HT-29 (cell line): ENCODE measurements around the gene PDZK1IP1. TPM values are rescaled to one million over a fixed set of nuclear protein-coding genes. Genes with fewer than 3 reads are reported as not detected.
A peak's percentile ranks its signal among the peaks of the same experiment; 100 is the strongest.

ENCODE experiments used
- DNase-seq: peaks from one replicate; pipeline ENCODE4 v3.0.0-alpha.2; 2015; ENCODE audit warnings: low spot score
- total RNA-seq: library from RNA; depleted of rRNA; stranded (reverse); fragments of >200 nt; shearing (Covaris generic); gene quantifications from 2 replicates; pipeline ENCODE4 v1.2.3, GENCODE V29; 2014; rRNA removed

The PDZK1IP1 gene, protein sequence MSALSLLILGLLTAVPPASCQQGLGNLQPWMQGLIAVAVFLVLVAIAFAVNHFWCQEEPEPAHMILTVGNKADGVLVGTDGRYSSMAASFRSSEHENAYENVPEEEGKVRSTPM
- 32.9 and 38.0 TPM in 2 replicates for total RNA-seq

DNA sequence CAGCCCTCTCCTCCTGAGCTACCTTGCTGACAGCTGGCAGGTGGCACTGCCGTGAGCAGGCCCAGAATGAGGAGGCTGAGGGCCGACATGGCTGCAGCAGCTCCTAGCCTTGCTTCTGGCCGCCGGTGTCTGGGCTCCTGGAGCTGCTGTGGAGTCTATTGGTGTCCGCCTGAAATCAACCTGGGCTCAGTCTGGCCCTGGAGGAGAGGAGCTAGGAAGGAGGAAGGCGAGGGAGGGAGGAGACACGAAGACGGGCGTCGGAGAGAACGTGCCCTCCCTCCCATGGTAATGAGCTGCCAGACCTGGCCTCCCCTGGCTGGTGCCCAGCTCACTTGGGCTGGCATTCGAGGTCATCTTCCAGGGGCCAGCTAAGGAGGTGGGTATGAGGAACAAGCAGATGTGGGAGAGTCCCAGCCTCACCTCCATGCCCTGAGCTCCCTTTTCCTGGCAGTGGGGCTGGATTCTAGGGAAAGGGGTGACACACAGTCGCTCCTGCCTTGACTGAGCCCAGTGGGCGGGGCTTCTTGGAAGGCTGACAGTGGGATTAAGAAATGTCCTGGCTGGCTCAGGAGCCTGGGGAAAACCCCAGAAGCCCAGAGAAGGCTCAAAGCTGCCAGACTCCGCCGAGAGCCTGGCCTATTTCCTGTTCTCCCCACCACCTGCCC is at the start of gene PDZK1IP1:
Gene PDZK1IP1, minus strand, starts transcription at position 193 of the 665 bp plus-strand sequence. Its CDS starts 104 bp downstream, at position 89.
- peak; percentile 84 for DNase-seq

DNA sequence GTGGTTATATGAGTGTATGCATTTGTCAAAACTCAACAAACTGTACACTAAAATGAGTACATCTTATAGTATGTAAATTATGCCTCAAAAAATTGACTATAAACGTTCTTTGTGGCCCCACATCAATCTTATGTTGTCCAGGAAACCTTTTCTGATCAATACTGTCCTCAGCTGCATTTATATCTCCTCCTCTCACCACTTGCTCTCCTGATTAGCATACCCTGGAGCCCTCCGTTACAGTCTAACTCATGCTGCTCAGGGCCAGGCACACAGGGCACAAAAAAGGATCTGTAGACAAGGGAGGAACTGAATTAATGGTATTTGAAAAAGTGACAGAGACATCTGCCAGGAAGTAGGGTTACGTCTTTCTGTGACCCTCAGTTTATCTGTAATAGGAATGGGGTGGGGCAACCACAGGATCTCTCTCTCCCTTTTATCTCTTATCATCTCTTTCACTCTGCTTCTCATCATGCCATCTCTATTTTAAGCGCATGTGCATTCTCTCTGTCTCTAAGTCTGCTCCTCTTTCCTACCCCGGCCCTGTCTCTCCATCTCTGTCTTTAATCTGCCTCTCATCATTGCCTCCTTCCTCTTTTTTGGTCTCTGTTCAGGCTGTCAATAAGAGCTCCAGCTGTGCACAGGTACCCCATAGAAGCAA is 49.2 kb upstream of the PDZK1IP1 start:
- no peak for DNase-seq

DNA sequence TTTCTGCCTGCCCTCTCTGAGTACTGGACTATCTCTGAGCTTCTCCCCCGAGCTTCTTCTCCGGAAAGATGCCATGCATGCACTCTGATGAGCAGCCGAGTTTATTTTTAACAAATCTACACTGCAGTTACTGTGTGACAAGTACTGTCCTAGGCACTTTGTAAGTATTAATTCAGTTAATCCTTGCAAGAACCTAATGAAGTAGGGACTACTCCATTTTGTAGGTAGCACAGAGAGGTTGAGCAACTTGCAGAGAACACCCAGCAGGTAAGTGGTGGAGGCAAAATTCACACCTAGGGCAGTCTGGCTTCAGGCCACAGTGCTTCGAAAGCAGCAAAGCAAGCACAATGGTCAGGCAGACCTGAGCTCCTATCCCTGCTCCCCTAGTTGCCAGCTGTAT is 46.0 kb upstream of the PDZK1IP1 start:
- DNase-seq = no peak

DNA sequence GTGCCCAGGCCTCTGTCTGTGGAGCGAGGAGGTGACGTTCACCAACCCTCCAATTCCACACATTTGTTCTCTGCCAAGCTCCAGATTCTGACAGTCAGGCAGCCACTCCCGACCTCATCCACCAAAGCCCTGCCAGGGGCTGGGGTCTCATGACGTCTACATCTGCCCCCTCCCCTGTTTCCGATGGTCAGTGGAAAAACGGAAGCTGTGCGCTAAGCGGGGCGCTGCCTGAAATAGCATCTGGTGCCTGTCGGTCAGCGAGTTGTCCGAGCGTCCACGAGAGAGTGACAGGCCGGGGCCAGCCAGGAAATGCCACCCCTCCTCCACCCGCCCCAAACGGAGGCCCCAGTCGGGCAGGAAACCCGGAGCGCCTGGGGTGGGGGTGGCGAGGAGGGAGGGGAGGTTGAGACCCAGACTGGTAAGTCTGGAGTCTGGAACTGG is 45.4 kb upstream of the PDZK1IP1 start:
- no peak for DNase-seq

DNA sequence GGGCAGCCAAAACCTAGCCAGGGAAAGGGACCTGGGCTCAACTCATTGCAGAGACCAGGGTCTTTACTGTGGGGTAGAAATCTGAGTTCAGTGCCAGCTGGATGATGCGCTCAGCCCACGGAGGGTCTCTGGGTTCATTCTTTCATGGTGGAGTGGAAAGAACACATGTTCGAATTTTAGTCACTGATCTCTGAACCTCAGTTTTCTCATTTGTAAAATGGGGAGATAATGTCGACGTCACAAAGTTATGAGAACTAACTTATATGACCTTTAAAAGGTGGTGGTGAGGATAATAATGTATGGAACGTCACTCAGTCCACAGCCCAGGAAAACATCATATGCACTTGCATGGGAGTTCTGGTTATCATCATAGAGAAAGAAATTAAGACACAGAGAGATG is 43.4 kb upstream of the PDZK1IP1 start:
- DNase-seq = no peak

DNA sequence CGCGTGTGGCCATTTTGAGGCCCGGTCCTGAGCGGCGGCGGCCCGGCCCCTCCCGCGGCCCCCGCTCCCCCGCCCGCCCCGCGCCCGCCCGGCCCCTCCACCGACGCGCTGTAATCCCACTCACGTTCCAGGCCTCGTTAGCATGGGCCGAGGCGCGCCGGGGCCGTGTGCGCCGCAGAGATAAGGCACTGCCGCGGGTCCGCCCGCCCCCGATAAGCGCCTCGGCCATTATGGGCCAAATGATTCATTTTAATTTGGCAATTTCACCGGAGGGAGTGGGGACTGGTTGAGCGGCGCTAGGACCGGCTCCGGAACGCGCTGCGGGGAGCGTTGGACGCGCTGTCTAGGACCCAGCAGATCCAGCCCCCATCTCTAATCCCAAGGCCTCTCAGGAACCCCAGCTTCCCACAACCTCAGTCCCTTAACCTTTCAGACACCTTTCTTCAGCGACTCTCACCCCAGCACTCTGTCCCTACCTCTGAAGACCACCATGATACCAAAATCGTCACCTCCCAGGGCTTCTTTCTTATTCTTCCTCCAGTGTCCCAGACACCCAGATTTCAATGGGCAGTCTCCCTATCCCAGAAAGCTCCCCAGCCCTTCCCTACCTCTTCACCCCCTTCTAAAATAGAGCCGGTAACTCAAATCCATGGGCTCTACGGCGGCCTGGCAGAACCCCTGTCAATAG is 42.5 kb upstream of the PDZK1IP1 start, which contains the start of gene TAL1:
Gene TAL1, minus strand, starts transcription at position 39 of the 688 bp plus-strand sequence. CDS start 6,337 bp downstream, outside the sequence.
- no peak for DNase-seq

DNA sequence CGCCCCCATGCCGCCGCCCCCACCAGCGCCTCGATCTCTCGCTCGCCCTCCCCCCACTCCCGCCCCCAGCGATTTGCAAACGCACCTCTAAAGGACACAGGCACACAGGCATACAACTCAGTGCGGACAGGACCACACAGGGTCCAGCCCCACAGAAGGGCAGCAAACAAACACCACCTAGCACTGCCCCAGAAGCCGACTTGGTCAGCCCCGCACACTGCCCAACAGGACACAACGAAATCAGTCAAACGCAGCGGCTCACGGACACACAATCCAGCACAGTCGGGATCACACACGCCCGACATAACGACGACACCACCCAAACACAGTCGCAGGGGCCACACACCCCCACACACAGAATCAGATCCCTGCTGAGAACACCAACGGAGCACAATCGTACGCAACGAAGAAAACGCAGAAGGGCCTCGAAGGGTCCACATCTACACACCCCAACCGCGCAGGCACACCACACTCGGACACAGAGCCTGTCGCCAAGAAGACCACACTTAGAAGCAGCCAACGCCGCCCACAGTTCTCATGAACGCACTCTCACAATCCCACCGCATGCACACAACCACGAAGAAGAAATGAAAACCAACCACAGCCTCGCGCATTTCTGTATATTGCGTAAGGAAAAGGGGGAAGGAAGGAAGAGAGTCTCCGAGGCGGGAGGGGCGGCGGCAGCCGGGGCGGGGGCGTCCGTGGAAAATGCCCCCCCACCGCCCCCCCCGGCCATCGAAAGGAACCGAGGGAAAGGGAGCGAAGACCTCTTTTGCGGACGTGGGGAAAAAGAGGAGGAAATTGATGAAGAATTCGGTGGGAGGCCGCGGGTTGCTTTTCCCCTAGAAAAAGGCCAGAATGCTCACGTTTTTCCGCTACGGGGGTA is 41.7 kb upstream of the PDZK1IP1 start:
- DNase-seq = no peak

DNA sequence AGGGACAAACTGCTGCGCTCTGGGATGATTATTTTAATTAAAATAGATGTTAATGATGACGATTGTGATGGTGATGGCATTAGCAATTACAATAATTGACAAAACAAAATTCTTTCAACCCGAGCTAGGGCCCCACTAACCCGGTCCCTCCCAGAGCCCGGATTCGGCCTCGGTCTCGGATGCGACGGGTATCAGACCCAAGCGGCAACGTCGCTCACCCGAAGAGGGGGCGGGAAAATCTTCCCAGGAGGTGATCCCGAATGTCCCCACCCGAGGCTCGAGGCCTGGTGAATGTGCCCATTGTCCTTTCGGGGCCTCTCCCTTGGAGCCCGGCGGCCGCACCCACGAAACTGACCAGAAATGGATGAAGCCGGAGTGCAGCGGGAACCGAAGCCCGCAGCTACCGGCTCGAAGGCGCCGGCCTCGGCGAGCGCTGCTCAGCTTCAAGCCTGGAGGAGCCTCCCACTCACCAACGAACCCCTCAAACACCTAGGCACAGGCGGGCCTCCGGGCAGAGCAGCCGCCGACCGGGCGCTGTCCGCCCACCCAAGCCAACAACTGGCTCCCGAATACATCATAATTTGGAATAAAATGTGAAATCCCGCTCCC is 41.0 kb upstream of the PDZK1IP1 start:
- no peak for DNase-seq

DNA sequence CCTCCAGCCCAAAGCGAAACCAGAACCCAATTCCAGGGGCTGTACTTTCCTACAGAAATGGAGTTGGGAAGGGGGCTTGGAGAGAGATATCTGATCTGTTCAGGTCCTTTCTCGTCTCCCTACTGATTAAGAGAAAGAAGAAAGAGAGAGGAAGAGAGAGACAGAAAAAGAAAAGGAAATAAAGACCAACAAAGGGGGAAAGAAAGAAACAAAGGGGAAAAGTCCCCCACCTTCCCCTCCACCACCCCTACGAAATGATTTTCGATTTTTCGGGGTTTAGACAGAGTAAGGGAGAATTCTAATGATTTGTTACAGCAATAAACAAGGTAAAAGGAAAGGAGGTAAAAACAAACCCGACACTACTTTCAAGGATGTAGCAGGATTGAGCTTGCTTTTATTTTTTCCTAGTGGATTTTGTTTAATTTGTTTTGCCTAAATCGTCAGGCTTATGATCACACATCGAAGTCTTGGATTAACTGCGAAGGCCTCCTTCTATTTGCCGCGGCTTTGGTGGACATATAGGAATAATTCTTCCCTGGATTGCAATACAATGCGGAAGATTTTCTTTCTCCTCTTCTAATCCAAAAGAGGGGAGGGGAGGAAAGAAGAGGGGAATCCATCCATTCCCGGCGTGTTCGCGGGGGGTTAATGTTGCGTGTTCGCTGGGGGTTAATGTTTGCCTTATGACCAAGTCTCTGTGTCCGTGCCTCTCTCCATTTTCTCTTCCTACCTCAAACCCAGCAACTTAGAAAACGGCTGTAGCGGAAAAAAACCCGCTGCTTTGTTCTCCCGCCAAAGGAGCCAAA is 40.3 kb upstream of the PDZK1IP1 start:
- DNase-seq = no peak

DNA sequence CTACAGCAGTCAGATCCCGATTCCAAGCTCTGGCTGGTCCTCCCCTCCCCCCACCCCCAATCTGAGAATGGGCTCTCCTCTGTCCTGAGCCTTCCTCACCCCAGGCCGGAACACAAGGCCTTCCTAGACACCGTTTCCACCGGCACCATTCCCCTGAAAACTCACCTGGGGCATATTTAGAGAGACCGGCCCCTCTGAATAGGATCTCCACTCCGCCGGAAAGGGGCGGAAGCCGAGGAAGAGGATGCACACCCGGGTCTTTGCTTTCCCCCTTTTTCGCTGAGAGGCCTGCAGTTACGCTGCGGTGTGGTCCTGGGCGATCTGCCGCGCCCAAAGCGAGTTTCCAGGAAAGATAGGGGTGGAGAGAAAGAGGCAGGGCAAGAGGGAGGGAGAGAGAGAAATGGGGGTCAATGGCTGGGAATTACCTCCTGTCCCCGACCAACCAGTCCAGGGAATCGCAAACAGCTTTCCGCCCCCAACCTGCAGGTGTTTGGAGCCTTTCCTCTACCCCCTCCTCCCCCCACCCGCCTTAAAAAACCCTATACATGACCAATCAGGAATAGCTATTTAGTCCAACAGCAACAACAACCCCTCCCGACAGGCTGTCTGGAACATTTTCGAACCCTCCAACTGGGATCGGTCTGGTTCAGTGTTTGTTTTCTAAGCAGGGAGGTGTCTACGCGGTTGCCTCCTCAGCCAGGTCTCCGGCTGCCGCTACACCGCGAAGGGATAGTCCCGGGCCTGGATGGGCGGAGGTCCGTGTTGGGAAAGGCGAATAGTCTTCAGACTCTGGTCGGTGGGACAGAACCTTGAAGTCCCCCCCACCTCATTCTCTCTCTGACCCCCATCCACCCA is 39.4 kb upstream of the PDZK1IP1 start:
- DNase-seq = no peak

DNA sequence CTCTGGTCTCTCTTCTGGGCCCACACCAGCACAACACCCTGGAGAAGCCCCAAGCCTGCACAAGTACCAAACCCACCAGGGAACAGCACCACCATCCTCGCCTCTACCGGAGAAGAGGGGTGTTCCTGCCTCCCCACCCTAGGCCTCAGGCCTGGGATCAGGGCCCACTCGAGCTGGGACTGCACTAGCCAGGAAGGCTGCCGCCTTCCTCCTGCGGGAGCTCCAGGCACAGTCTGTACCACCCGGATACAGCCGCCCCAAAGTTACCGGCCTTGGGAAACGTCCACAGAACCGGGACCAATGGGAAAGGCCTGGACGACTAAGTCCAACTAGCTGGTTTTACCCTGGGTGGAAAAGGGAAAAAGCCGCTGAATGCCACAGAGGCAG is 38.8 kb upstream of the PDZK1IP1 start:
- no peak for DNase-seq

DNA sequence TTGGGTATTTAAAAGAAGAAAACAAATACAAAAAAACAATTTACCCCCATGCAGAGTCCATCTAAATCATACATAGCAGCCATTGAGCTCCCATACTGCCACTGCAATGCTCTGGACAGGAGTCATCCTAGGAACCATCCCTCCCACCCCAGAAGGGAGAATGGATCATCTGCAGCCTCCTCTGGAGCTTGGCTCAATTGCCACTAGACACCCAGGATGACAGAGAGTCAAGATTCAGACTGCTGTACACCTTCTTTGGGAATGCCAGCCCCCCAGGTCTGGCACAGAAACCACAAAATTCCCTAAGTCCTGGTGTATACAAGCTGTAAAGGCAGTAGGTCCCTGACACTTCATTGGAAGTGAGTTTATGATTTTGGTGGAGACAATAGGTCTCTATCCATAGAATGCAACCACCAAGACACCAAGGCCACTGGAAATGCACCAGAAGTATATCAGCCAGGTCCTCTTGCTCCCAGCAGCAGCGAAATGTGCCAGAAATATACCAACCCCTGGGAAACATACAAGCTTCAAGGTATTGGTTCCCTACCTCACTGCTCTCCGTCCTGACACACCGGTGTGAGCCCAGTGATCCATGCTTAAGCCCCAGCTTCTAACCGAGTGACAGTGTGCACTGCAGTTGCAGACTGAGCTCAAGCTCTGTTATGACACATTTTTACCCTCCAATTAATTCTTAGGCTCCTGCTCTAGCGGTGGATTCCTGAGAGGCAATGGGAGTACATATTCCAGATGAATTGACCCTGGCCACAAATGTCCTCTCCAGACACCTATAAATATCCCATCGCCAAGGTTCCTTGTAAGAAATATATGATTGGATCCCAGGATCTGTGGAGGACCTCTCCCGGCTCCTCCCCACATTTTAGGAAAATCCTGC is 37.8 kb upstream of the PDZK1IP1 start:
- no peak for DNase-seq

DNA sequence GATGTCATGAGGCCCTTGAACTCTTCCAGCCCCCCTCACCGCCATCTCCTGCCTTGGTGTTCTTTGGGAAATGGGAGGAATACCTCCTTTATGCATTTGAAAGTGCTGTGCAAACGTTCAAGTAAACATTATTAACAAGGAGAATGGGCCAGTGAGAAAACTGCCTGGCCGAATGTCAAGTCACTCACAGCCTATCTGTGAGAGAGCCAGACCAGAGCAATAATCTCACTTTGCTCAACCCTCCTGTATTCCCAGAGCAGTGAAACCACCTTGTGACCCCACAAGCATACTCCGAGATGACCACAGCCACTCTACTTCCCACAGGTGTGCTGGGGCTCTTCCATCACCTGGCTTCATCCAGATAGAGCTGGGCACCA is 37.0 kb upstream of the PDZK1IP1 start:
- DNase-seq = no peak

DNA sequence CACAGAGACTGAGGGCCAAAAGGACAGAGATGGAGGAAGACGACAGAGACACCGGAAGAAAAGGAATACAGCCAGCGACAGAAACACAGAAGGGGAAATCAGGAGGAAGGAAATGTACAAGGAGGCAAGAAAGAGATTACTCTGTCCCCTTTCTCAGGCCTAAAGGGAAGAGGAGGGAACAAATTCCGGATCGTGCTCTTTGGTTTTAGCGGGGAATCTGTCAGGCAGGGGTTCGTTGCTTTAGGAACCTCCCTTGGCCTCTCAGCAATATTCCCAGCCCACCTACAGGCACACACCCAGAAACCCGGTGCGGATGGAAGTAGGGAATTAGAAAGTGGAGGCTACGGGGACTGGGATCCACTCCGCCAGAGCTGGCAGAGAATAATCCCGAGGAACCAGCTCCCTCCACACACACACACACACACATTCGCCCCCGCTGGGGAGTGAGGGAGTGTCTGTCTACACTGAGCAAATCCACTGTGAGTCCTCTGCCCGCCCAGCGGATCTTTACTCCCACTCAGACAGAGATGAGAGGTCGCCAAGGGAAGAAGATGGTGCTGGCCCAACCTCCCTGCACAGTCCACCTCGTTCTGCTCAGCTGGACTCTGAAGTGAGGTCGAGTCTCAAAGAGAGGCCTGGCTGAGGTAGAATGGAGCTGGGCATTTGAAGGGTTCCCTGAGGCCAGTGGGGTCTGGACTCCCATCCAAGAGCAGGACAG is 36.4 kb upstream of the PDZK1IP1 start:
- DNase-seq = no peak

DNA sequence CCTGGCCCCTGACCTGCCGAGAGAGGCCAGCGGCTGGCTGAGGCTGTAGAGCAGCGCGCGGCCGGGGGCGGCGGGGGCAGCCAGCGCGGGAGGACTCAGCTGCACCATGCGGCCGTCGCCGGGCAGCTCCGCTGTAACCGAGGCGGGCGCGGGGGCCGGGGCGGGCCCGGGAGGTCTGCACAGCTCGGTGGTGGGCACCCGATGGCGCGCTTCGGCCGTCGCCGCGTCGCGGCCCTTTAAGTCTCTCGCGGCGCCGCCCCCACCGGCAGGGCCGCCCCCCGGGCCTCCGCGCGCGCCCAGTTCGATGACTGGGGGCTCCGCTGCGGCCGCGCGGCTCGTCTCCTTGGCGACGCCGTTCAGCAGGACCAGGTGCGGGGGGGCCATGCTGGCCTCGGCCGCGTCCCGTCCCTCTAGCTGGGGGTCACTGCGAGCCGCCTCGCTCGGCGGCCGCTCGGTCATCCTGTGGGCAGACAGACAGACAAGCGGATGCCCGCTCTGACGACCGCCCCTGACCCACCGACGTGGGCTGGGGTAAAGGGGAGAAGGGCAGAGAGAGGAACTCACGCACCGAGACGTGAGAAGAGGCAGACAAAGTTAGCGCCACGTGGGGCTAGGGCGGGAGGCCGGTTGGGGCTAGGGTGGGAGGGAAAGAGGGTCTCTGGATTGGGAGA is 35.7 kb upstream of the PDZK1IP1 start:
- DNase-seq = no peak

DNA sequence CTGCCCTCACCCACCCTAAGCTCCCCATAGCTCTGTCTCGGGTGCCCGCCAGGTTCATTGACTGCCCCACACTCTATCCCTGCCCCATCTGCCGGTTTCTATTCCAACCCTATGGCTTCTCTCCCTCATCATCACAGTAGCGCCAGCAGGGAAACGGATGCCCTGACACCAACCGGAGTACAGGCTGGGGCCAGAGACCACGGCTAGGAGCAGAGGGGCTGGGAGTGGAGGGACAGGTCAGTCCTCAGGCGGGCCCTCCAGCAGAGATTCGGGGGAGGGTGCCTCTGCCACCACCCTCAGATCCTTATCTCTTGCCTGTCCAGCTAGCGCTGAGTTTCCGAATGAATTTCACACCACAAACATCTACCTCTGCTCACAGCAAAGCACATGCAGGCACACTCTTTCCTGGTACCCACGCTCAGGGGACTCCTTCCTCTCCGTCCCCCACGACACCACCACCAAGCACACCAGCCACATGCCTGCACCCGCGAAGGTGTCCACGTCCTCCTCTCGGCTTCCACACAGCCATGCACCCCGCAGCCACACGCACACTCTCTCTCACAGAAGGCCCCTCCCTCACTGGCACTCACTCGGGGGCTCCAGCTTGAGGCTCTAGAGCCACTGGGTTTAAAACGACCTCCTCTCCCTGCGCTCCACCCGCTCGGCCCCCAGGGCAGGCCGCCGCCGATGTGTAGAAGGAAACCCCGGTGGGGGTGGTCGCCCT is 35.0 kb upstream of the PDZK1IP1 start:
- no peak for DNase-seq
